DLD1 (cell line): ENCODE data around the gene RABGAP1L.

Experiments
- in situ Hi-C: cut with HindIII; loops from 2 replicates; pipeline ENCODE4 v1.10.0; 2017; ENCODE audit warnings: low sequenced_read_pairs

RABGAP1L gene

GRCh38 chr1:174968750-174969244 is 809.5 kb downstream of the RABGAP1L start:
- in situ Hi-C loops = no loop called here

GRCh38 chr1:174969977-174970376 is 810.7 kb downstream of the RABGAP1L start:
- in situ Hi-C loops = no loop called here

- in situ Hi-C loops = no loop called here
Measured at GRCh38 chr1:174971466-174971865, 812.1 kb downstream of the RABGAP1L start.

GRCh38 chr1:174971902-174972301 is 812.6 kb downstream of the RABGAP1L start:
- in situ Hi-C loops = no loop called here

- in situ Hi-C loops = loop anchor here (25.0 kb wide), 1 partner anchor 212 kb away; no protein-coding TSS in a partner anchor
Measured at GRCh38 chr1:174974711-174975119, 815.4 kb downstream of the RABGAP1L start.

GRCh38 chr1:174975764-174976163 is 816.4 kb downstream of the RABGAP1L start:
- in situ Hi-C loops = loop anchor here (25.0 kb wide), 1 partner anchor 213 kb away; no protein-coding TSS in a partner anchor

GRCh38 chr1:174976436-174977108 is 817.3 kb downstream of the RABGAP1L start:
- in situ Hi-C loops = loop anchor here (25.0 kb wide), 1 partner anchor 214 kb away; no protein-coding TSS in a partner anchor

- in situ Hi-C loops = loop anchor here (25.0 kb wide), 1 partner anchor 221 kb away; no protein-coding TSS in a partner anchor
Measured at GRCh38 chr1:174982971-174983689, 823.8 kb downstream of the RABGAP1L start.

- in situ Hi-C loops = loop anchor here (25.0 kb wide), 1 partner anchor 223 kb away; no protein-coding TSS in a partner anchor
Measured at GRCh38 chr1:174984952-174985351, 825.6 kb downstream of the RABGAP1L start.

GRCh38 chr1:174988539-174988938 is 829.2 kb downstream of the RABGAP1L start:
- in situ Hi-C loops = loop anchor here (25.0 kb wide), 1 partner anchor 226 kb away; no protein-coding TSS in a partner anchor

- in situ Hi-C loops = loop anchor here (25.0 kb wide), 1 partner anchor 227 kb away; no protein-coding TSS in a partner anchor
Measured at GRCh38 chr1:174988986-174989385, 829.7 kb downstream of the RABGAP1L start.

GRCh38 chr1:174989536-174990220 is 830.4 kb downstream of the RABGAP1L start:
- in situ Hi-C loops = loop anchor here (25.0 kb wide), 1 partner anchor 227 kb away; no protein-coding TSS in a partner anchor

- in situ Hi-C loops = loop anchor here (25.0 kb wide), 1 partner anchor 228 kb away; no protein-coding TSS in a partner anchor
Measured at GRCh38 chr1:174990382-174990999, 831.2 kb downstream of the RABGAP1L start.

- in situ Hi-C loops = loop anchor here (25.0 kb wide), 1 partner anchor 229 kb away; no protein-coding TSS in a partner anchor
Measured at GRCh38 chr1:174991473-174991872, 832.2 kb downstream of the RABGAP1L start.

GRCh38 chr1:174995121-174995520 is 835.8 kb downstream of the RABGAP1L start:
- in situ Hi-C loops = loop anchor here (25.0 kb wide), 1 partner anchor 233 kb away; no protein-coding TSS in a partner anchor

- in situ Hi-C loops = loop anchor here (25.0 kb wide), 1 partner anchor 234 kb away; no protein-coding TSS in a partner anchor
Measured at GRCh38 chr1:174995916-174996315, 836.6 kb downstream of the RABGAP1L start.

GRCh38 chr1:174996476-174996875 is 837.2 kb downstream of the RABGAP1L start:
- in situ Hi-C loops = loop anchor here (25.0 kb wide), 1 partner anchor 234 kb away; no protein-coding TSS in a partner anchor

- in situ Hi-C loops = loop anchor here (25.0 kb wide), 1 partner anchor 235 kb away; no protein-coding TSS in a partner anchor
Measured at GRCh38 chr1:174997041-174997440, 837.7 kb downstream of the RABGAP1L start.

- in situ Hi-C loops = loop anchor here (25.0 kb wide), 1 partner anchor 236 kb away; no protein-coding TSS in a partner anchor
Measured at GRCh38 chr1:174998569-174999215, 839.4 kb downstream of the RABGAP1L start.
